B cell (primary cell): ENCODE results near the gene ADH6. TPM values are rescaled to one million over a fixed set of nuclear protein-coding genes. Genes with fewer than 3 reads are reported as not detected.

Experiments used
- ATAC-seq: fragments of 200-7000 bp; cut with Tn5 transposase; one replicate; pipeline ENCODE4 v1.10.0; 2021; ENCODE audit warnings: low read depth, mild to moderate bottlenecking, moderate number of reproducible peaks, moderate library complexity
- CTCF ChIA-PET: fragments of 350-600 bp; sonication (Branson Sonifier 250); formaldehyde crosslinking; loops from one replicate; lab custom pipeline; 2021; ENCODE audit warnings: antibody characterized with exemption, inconsistent platforms; lab: Charles Lee
- POLR2A ChIA-PET: fragments of 350-600 bp; sonication (Branson Sonifier 250); formaldehyde crosslinking; loops from one replicate; lab custom pipeline; 2021; ENCODE audit warnings: antibody characterized with exemption; lab: Charles Lee
- DNase-seq: peaks from one replicate; pipeline ENCODE4 v3.0.0; 2013
- H2AFZ ChIP-seq: 2 replicates; pipeline ENCODE4 v1.6.1; 2012; ENCODE audit warnings: mild to moderate bottlenecking, low read depth, low read length; ENCODE audit not compliant: insufficient read depth, poor library complexity, severe bottlenecking
- H3K27ac ChIP-seq, 2 donors: 1 replicate in 1 of 2; 2 replicates in 1 of 2; pipeline ENCODE4 v1.5.1; 2012 to 2013; ENCODE audit warnings: low read length in 2 of 2, mild to moderate bottlenecking in 2 of 2, moderate library complexity in 1 of 2
- H3K27me3 ChIP-seq, 4 experiments: fragments of 200-600 bp in 1 of 4; sonication (generic) in 1 of 4; replicated peaks in 1 of 4; 1 replicate in 2 of 4; 2 replicates in 2 of 4; pipeline versions ENCODE4 v1.6.1 to v1.7.0; 2013 to 2016; ENCODE audit warnings: low read length in 3 of 4, mild to moderate bottlenecking in 2 of 4, mixed read lengths in 1 of 4, moderate library complexity in 1 of 4; ENCODE audit not compliant: insufficient read depth in 4 of 4, control insufficient read depth in 3 of 4; ENCODE audit errors: control extremely low read depth in 1 of 4
- H3K36me3 ChIP-seq, 2 experiments: replicated peaks in 1 of 2; 1 replicate in 1 of 2; 2 replicates in 1 of 2; pipeline versions ENCODE4 v1.6.1 to v1.7.1; 2013; ENCODE audit warnings: low read length in 1 of 2; ENCODE audit not compliant: insufficient read depth in 2 of 2, control insufficient read depth in 1 of 2; ENCODE audit errors: control extremely low read depth in 1 of 2, extremely low read depth in 1 of 2
- H3K4me1 ChIP-seq, 2 donors: fragments of 200-600 bp in 1 of 2; sonication (generic) in 1 of 2; 1 replicate in 1 of 2; 2 replicates in 1 of 2; pipeline versions ENCODE4 v1.5.1 to v1.6.1; 2013 to 2017; ENCODE audit warnings: low read length in 2 of 2; ENCODE audit not compliant: control insufficient read depth in 2 of 2, insufficient read depth in 2 of 2
- H3K4me2 ChIP-seq: replicated peaks from 2 replicates; pipeline ENCODE3; 2012; ENCODE audit warnings: mild to moderate bottlenecking, low read depth, low read length; ENCODE audit not compliant: poor library complexity, severe bottlenecking
- H3K4me3 ChIP-seq, 5 experiments: fragments of 200-600 bp in 1 of 5; sonication (generic) in 1 of 5; 1 replicate in 3 of 5; 2 replicates in 2 of 5; pipeline versions ENCODE4 v1.5.1 to v1.7.0; 2011 to 2016; ENCODE audit warnings: low read length in 4 of 5, mild to moderate bottlenecking in 4 of 5, low read depth in 2 of 5, control low read depth in 1 of 5, moderate library complexity in 1 of 5; ENCODE audit not compliant: insufficient read depth in 1 of 5; ENCODE audit errors: control extremely low read depth in 1 of 5, extremely low read depth in 1 of 5
- H3K79me2 ChIP-seq: fragments of 200-600 bp; sonication (generic); one replicate; pipeline ENCODE4 v1.6.0; 2016; ENCODE audit warnings: low read length; ENCODE audit not compliant: control insufficient read depth, insufficient read depth
- H3K9ac ChIP-seq: fragments of 200-600 bp; sonication (generic); 2 replicates; pipeline ENCODE4 v1.6.1; 2017; ENCODE audit warnings: mild to moderate bottlenecking, low read length, moderate library complexity
- H3K9me3 ChIP-seq, 3 donors: one replicate each; pipeline versions ENCODE4 v1.6.1 to v1.7.1; 2013; ENCODE audit warnings: low read length in 2 of 3; ENCODE audit not compliant: control insufficient read depth in 2 of 3, insufficient read depth in 1 of 3; ENCODE audit errors: control extremely low read depth in 1 of 3
- H4K20me1 ChIP-seq: 2 replicates; pipeline ENCODE4 v1.6.0; 2012; ENCODE audit warnings: mild to moderate bottlenecking, low read length; ENCODE audit not compliant: insufficient read depth, control insufficient read depth, poor library complexity, severe bottlenecking
- H3K27ac Mint-ChIP-seq: one replicate; pipeline ENCODE4 v1.8.0; 2021; ENCODE audit warnings: mixed read lengths
- H3K27me3 Mint-ChIP-seq: one replicate; pipeline ENCODE4 v1.8.0; 2021; ENCODE audit warnings: mixed read lengths
- H3K4me1 Mint-ChIP-seq: one replicate; pipeline ENCODE4 v1.8.0; 2021; ENCODE audit warnings: mixed read lengths
- H3K4me3 Mint-ChIP-seq: one replicate; pipeline ENCODE4 v1.8.0; 2021; ENCODE audit warnings: mixed read lengths
- H3K9me3 Mint-ChIP-seq: one replicate; pipeline ENCODE4 v1.8.0; 2022; ENCODE audit warnings: mixed read lengths; ENCODE audit not compliant: insufficient read depth
- CTCF ChIP-seq: fragments of 200-600 bp; IDR thresholded peaks from one replicate; pipeline ENCODE4 v1.8.0; 2022; ENCODE audit warnings: antibody characterized with exemption, mild to moderate bottlenecking
- EZH2 ChIP-seq: IDR thresholded peaks from 2 replicates; pipeline ENCODE4 v1.6.1; 2012; ENCODE audit warnings: borderline replicate concordance, low read depth, mild to moderate bottlenecking, moderate library complexity, low read length; ENCODE audit not compliant: insufficient read depth, poor library complexity, severe bottlenecking
- WGBS: methylation state at CpG from one replicate; pipeline ENCODE4 v1.1.5; 2013; ENCODE audit warnings: missing lambda C conversion rate; ENCODE audit not compliant: insufficient coverage; 5-methylcytosine and 5-hydroxymethylcytosine counted together
- intact Hi-C: fragments of 100-400 bp; cut with micrococcal nuclease; formaldehyde crosslinking; loops from one replicate; pipeline ENCODE4 v1.10.0; 2022
- polyA plus RNA-seq: library from polyadenylated mRNA; depleted of rRNA; stranded (reverse); fragments of >200 nt; gene quantifications from 2 replicates; pipeline ENCODE4 v1.2.3, GENCODE V29; 2012
- total RNA-seq, 2 donors: library from RNA; stranded (reverse); fragments of 120-200 nt in 1 of 2; gene quantifications; 1 replicate in 1 of 2; 2 replicates in 1 of 2; pipeline versions ENCODE4 v1.2.3 to v1.2.4, GENCODE V29; 2013 to 2022

Gene ADH6
- total and polyA plus RNA-seq, 2 donors (not counting 1 experiment from before 2014, with no cell fraction given): not detected

GRCh38 chr4:99201690-99202089, 17.4 kb downstream of the ADH6 start:
- Histone ChIP-seq H3K9ac (no peak overlapping the region), H3K27ac (no peak overlapping the region), H3K4me1 (no peaks in the 10 kb centered on the region), H2AFZ (no peak overlapping the region), H3K9me3 (no peaks in the 10 kb centered on the region), H3K4me2 (no peak overlapping the region), H3K4me3 (no peak overlapping the region), H3K27me3 (no peaks in the 10 kb centered on the region), H3K36me3 (no peaks in the 10 kb centered on the region), H3K79me2 (no peaks in the 10 kb centered on the region), H4K20me1 (no peaks in the 10 kb centered on the region)
- Mint-ChIP-seq H3K4me3 (no peak overlapping the region), H3K4me1 (no peaks in the 10 kb centered on the region), H3K27ac (no peak overlapping the region), H3K9me3 (peaks cover 5% of the 10 kb centered on the region), H3K27me3 (no peaks in the 10 kb centered on the region)
- WGBS: 100% methylated on average over 1 of the region's 3 CpGs
- intact Hi-C loops: no loop called here
- DNase-seq: no peak
- POLR2A ChIA-PET: no interaction called here
- ATAC-seq: no peak
- no peak for TF ChIP-seq CTCF
- TF ChIP-seq EZH2: no peak
- CTCF ChIA-PET: no interaction called here

GRCh38 chr4:99200138-99200537, 18.9 kb downstream of the ADH6 start:
- no peak overlapping the region for H3K27ac ChIP-seq
- H3K4me3 ChIP-seq: no peak overlapping the region
- ATAC-seq (no peak), DNase-seq (no peak)
- H3K36me3 ChIP-seq: no peaks in the 10 kb centered on the region
- no CpG with 5 or more reads among the region's 1 CpG for WGBS
- H2AFZ ChIP-seq: no peak overlapping the region
- H3K4me1 Mint-ChIP-seq: no peaks in the 10 kb centered on the region
- POLR2A ChIA-PET: no interaction called here
- CTCF ChIA-PET: no interaction called here
- no peaks in the 10 kb centered on the region for H3K4me1 ChIP-seq
- H4K20me1 ChIP-seq: no peaks in the 10 kb centered on the region
- peaks cover 5% of the 10 kb centered on the region for H3K9me3 Mint-ChIP-seq
- no peaks in the 10 kb centered on the region for H3K27me3 ChIP-seq
- intact Hi-C loops: no loop called here
- TF ChIP-seq EZH2: no peak
- TF ChIP-seq CTCF: no peak
- H3K27ac Mint-ChIP-seq: no peak overlapping the region
- no peak overlapping the region for H3K4me3 Mint-ChIP-seq
- H3K4me2 ChIP-seq: no peak overlapping the region
- H3K9me3 ChIP-seq: peaks cover 0 to 4% (median 0%) of the 10 kb centered on the region in 3 donors
- H3K9ac ChIP-seq: no peak overlapping the region
- H3K27me3 Mint-ChIP-seq: no peaks in the 10 kb centered on the region
- H3K79me2 ChIP-seq: no peaks in the 10 kb centered on the region
